K562 (cell line): Measurements from ENCODE around the gene PVALEF. TPM values are rescaled to one million over a fixed set of nuclear protein-coding genes. Genes with fewer than 3 reads are reported as not detected.

Experiments
- ATAC-seq: fragments of 200-7000 bp; cut with Tn5 transposase; 3 replicates; pipeline ENCODE4 v1.9.1; 2020; ENCODE audit warnings: moderate library complexity
- BruUV-seq: library from RNA; stranded (reverse); fragments of 400-500 nt; replicated peaks from 2 replicates; lab custom pipeline; 2021; lab: Mats Ljungman, UMichigan
- CTCF ChIA-PET: fragments of 300-600 bp; formaldehyde crosslinking; extraction: SDS; loops from one replicate; lab custom pipeline; 2021; ENCODE audit warnings: low intra/inter-chr PET ratio; lab: Yijun Ruan, JAX
- POLR2A ChIA-PET: fragments of 300-600, 350-650 bp; sonication (Branson Sonifier 250); formaldehyde crosslinking; extraction: SDS; loops from one replicate; lab custom pipeline; 2021; ENCODE audit warnings: antibody characterized with exemption, inconsistent platforms; lab: Yijun Ruan, JAX
- DNase-seq, 4 experiments: peaks; one replicate each; pipeline versions ENCODE4 v3.0.0 to v3.0.0-alpha.2; 2011 to 2018; ENCODE audit warnings: low spot score in 3 of 4, mixed read lengths in 3 of 4; ENCODE audit errors: extremely low read depth in 1 of 4
- FAIRE-seq: peaks from 2 replicates; lab custom pipeline; 2011; peaks lifted over from hg19 to GRCh38; lab: Jason Lieb, UNC
- H2AFZ ChIP-seq: 2 replicates; pipeline ENCODE4 v1.6.0; 2011; ENCODE audit warnings: low read depth, low read length, control low read depth, inconsistent platforms
- H3K27ac ChIP-seq: fragments of 200-600 bp; 3 replicates; pipeline ENCODE4 v1.8.0; 2011; ENCODE audit warnings: low read depth, mild to moderate bottlenecking, control low read depth, inconsistent platforms, low read length, moderate library complexity, mixed read lengths; ENCODE audit errors: extremely low read depth
- H3K27me3 ChIP-seq, 2 experiments: fragments of 300-600 bp in 1 of 2; 2 replicates in 1 of 2; 3 replicates in 1 of 2; pipeline versions ENCODE4 v1.6.0 to v1.8.0; 2011; ENCODE audit warnings: inconsistent platforms in 2 of 2, low read length in 2 of 2, mild to moderate bottlenecking in 1 of 2, mixed read lengths in 1 of 2, moderate library complexity in 1 of 2; ENCODE audit not compliant: control insufficient read depth in 2 of 2, insufficient read depth in 2 of 2
- H3K36me3 ChIP-seq: fragments of 300-600 bp; 3 replicates; pipeline ENCODE4 v1.8.0; 2011; ENCODE audit warnings: mild to moderate bottlenecking, low read length, inconsistent platforms; ENCODE audit not compliant: control insufficient read depth, insufficient read depth
- H3K4me1 ChIP-seq, 2 experiments: fragments of 200-600 bp in 1 of 2; replicated peaks in 1 of 2; 2 replicates in 1 of 2; 3 replicates in 1 of 2; pipeline versions ENCODE4 v1.5.1 to v1.8.0; 2011; ENCODE audit warnings: inconsistent platforms in 2 of 2, low read length in 2 of 2, mild to moderate bottlenecking in 1 of 2, mixed read lengths in 1 of 2, moderate library complexity in 1 of 2; ENCODE audit not compliant: control insufficient read depth in 2 of 2, insufficient read depth in 2 of 2
- H3K4me2 ChIP-seq: 2 replicates; pipeline ENCODE4 v1.6.1; 2011; ENCODE audit warnings: low read length, control low read depth, inconsistent platforms, mixed read lengths; ENCODE audit not compliant: insufficient read depth
- H3K4me3 ChIP-seq: fragments of 200-600 bp; sonication (generic), shearing (Covaris generic); 2 replicates; pipeline ENCODE4 v1.5.1; 2016; ENCODE audit warnings: control low read depth, inconsistent platforms
- H3K79me2 ChIP-seq: fragments of 200-600 bp; 3 replicates; pipeline ENCODE4 v1.8.0; 2011; ENCODE audit warnings: low read length, inconsistent platforms; ENCODE audit not compliant: control insufficient read depth, insufficient read depth
- H3K9ac ChIP-seq, 2 experiments: 2 replicates each; pipeline versions ENCODE4 v1.6.0 to v1.6.1; 2011; ENCODE audit warnings: low read depth in 2 of 2, low read length in 2 of 2, control low read depth in 1 of 2, inconsistent platforms in 1 of 2, mild to moderate bottlenecking in 1 of 2, mixed read lengths in 1 of 2; ENCODE audit not compliant: insufficient read depth in 1 of 2
- H3K9me1 ChIP-seq: one replicate; pipeline ENCODE4 v1.6.0; 2011; ENCODE audit warnings: inconsistent platforms, mild to moderate bottlenecking, low read length, moderate library complexity; ENCODE audit not compliant: control insufficient read depth, insufficient read depth
- H3K9me3 ChIP-seq: replicated peaks from 2 replicates; pipeline ENCODE4 v1.5.1; 2011; ENCODE audit warnings: low read depth, low read length, inconsistent platforms; ENCODE audit not compliant: control insufficient read depth, insufficient read depth
- H4K20me1 ChIP-seq: replicated peaks from 2 replicates; pipeline ENCODE4 v1.6.1; 2011; ENCODE audit warnings: low read length, inconsistent platforms, mixed read lengths; ENCODE audit not compliant: control insufficient read depth, insufficient read depth
- E2F3 ChIP-seq: fragments of 250-450 bp; sonication (Bioruptor Pico); IDR thresholded peaks from 2 replicates; pipeline ENCODE4 v1.4.0; 2020; ENCODE audit warnings: mild to moderate bottlenecking
- FOXP1 ChIP-seq: sonication (generic); formaldehyde crosslinking; IDR thresholded peaks from 2 replicates; pipeline ENCODE4 v1.8.0; 2022; ENCODE audit warnings: mild to moderate bottlenecking, missing genetic modification reagents
- GABPB2 ChIP-seq: fragments of 250-450 bp; sonication (Bioruptor Pico); conservative IDR thresholded peaks from 2 replicates; pipeline ENCODE4 v1.5.1; 2021; ENCODE audit warnings: mild to moderate bottlenecking
- GTF2A2 ChIP-seq: IDR thresholded peaks from 2 replicates; pipeline ENCODE4 v1.6.1; 2016; ENCODE audit warnings: mild to moderate bottlenecking, missing genetic modification characterization, missing compliant biosample characterization
- HNRNPH1 ChIP-seq: fragments of 200-400 bp; formaldehyde crosslinking; optimal IDR thresholded peaks from 2 replicates; pipeline ENCODE3; 2017; ENCODE audit warnings: low read depth, mild to moderate bottlenecking, low read length, moderate library complexity
- KLF16 ChIP-seq: IDR thresholded peaks from 2 replicates; pipeline ENCODE4 v1.6.1; 2016; ENCODE audit warnings: antibody characterized with exemption
- NFE2L1 ChIP-seq: fragments of 450-650 bp; IDR thresholded peaks from 2 replicates; pipeline ENCODE4 v1.6.1; 2016; ENCODE audit warnings: missing genetic modification characterization, low read depth, mild to moderate bottlenecking, missing compliant biosample characterization, moderate library complexity, borderline replicate concordance
- PCBP1 ChIP-seq: fragments of 200-400 bp; formaldehyde crosslinking; IDR thresholded peaks from 2 replicates; pipeline ENCODE4 v1.6.1; 2018; ENCODE audit warnings: mild to moderate bottlenecking, low read depth, low read length; ENCODE audit not compliant: poor library complexity, severe bottlenecking
- POLR2B ChIP-seq: fragments of 450-650 bp; IDR thresholded peaks from 2 replicates; pipeline ENCODE4 v1.6.1; 2018; ENCODE audit warnings: low read depth; ENCODE audit not compliant: partially characterized antibody
- RBM17 ChIP-seq: fragments of 200-400 bp; formaldehyde crosslinking; IDR thresholded peaks from 2 replicates; pipeline ENCODE4 v1.6.1; 2017; ENCODE audit warnings: low read depth, mild to moderate bottlenecking, low read length, borderline replicate concordance
- ZNF76 ChIP-seq: fragments of 250-450 bp; sonication (Bioruptor Pico); IDR thresholded peaks from 2 replicates; pipeline ENCODE4 v1.4.0; 2020; ENCODE audit warnings: mild to moderate bottlenecking, moderate library complexity, borderline replicate concordance
- ZNF780A ChIP-seq: fragments of 250-450 bp; sonication (Bioruptor Pico); IDR thresholded peaks from 2 replicates; pipeline ENCODE4 v1.5.0; 2021; ENCODE audit warnings: mild to moderate bottlenecking
- WGBS: fragments of 100-300 bp; shearing (Covaris generic); methylation state at CpG from one replicate; pipeline ENCODE4 v1.1.6; 2016; ENCODE audit warnings: low coverage, mixed read lengths; ENCODE audit not compliant: insufficient coverage; ENCODE audit errors: missing lambda C conversion rate; 5-methylcytosine and 5-hydroxymethylcytosine counted together
- in situ Hi-C: fragments of 300-500 bp; cut with MboI; formaldehyde crosslinking; loops from 4 replicates; pipeline ENCODE4 v1.15.0; 2018; ENCODE audit warnings: inconsistent platforms, mixed read lengths
- intact Hi-C: fragments of 100-400 bp; cut with micrococcal nuclease; formaldehyde crosslinking; loops from 2 replicates; pipeline ENCODE4 v1.14.2; 2022
- polyA plus RNA-seq, 8 experiments: library from polyadenylated mRNA; depleted of rRNA in 4 of 8; stranded (reverse) in 5 of 8; unstranded in 3 of 8; fragments of >200 nt; fragmentation: Nextera tagmentation in 2 of 8; fragmentation: Illumina TruSeq in 1 of 8; extraction: Ambion mirVana in 2 of 8; extraction: Trizol in 1 of 8; gene quantifications; 2 replicates each; pipeline versions ENCODE4 v1.2.1 to v1.2.3, GENCODE V29; 2011 to 2014; ENCODE audit warnings: inconsistent platforms in 1 of 8, missing spikeins in 1 of 8
- total RNA-seq, 7 experiments: library from RNA; depleted of rRNA in 6 of 7; stranded (reverse); fragments of >200 nt in 6 of 7; fragmentation: Illumina TruSeq in 2 of 7; extraction: Trizol in 2 of 7; gene quantifications; 2 replicates each; pipeline versions ENCODE4 v1.2.1 to v1.2.3, GENCODE V29; 2011 to 2021; ENCODE audit warnings: low replicate concordance in 1 of 7
- TF ChIP-seq, protein P1 (sequence below), 2 experiments: fragments of 200-800 bp in 1 of 2; sonication (Bioruptor generic) in 1 of 2; sonication (generic) in 1 of 2; formaldehyde crosslinking in 1 of 2; IDR thresholded peaks in 1 of 2; conservative IDR thresholded peaks in 1 of 2; 2 replicates each; pipeline versions ENCODE4 v1.5.0 to v1.6.1; 2016 to 2020; ENCODE audit warnings: missing compliant biosample characterization in 1 of 2, missing genetic modification characterization in 1 of 2, missing genetic modification reagents in 1 of 2
- TF ChIP-seq, protein P2 (sequence below), 2 experiments: fragments of 450-650 bp in 1 of 2; IDR thresholded peaks; 2 replicates each; pipeline ENCODE4 v1.6.1; 2011 to 2017; ENCODE audit warnings: low read depth in 2 of 2, antibody characterized with exemption in 1 of 2, borderline replicate concordance in 1 of 2, low read length in 1 of 2, mild to moderate bottlenecking in 1 of 2, mixed read lengths in 1 of 2; ENCODE audit not compliant: control insufficient read depth in 1 of 2
- TF ChIP-seq, protein P3 (sequence below): fragments of 250-450 bp; sonication (Bioruptor Pico); IDR thresholded peaks from 2 replicates; pipeline ENCODE4 v1.5.0; 2022; ENCODE audit warnings: mild to moderate bottlenecking

The PVALEF gene
- total and polyA plus RNA-seq, 9 of the 15 experiments (the other 6 are each of a cell fraction or from before 2014, with no cell fraction given), result not detected

DNA sequence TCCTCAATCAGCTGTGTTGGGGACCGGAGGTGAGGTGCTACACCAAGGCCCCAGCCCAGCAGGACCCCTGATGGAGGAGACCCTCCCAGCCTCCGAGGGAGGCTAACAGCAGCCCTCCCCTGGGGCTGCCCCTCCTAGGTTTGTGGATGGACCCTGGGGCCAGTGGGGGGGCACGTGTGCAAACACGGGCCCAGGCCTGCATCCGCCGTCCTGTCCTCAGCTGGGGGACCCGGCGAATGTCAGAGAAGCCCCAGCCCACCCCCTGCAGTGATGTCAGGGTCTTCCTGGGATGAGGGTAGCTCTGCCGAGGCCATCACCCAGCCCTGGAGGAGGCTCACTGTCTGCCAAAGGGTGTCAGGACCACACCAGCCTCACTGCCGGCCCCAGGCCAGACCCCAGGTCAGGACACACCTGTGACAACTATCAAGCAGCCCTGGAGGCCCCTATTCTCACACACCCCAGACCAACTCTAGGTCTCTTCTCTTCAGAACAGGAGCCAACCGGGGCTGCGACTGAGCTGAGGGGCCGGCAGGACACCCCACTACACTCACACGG lies 30.7 kb downstream of the PVALEF start:
- WGBS, result 85% methylated on average over 10 of the region's 14 CpGs
- Histone ChIP-seq H3K27me3 (no peaks in the 10 kb centered on the region), H3K79me2 (no peaks in the 10 kb centered on the region), H3K9me3 (no peaks in the 10 kb centered on the region), H4K20me1 (no peaks in the 10 kb centered on the region), H3K9ac (peak overlapping the region in 1 of 2 experiments; percentile 26; a peak in 1 of 4 replicates), H3K27ac (no peak overlapping the region), H3K4me2 (no peak overlapping the region), H3K36me3 (peaks cover 4% of the 10 kb centered on the region; the same call in 2 of the 3 replicates), H2AFZ (no peak overlapping the region), H3K4me1 (peaks cover 13 to 63% of the 10 kb centered on the region in 2 experiments), H3K4me3 (no peak overlapping the region), H3K9me1 (peaks cover 3% of the 10 kb centered on the region)
- ChIA-PET CTCF (no interaction called here), POLR2A (interaction anchor here (1.3 to 1.9 kb wide), 2 partner anchors 9 to 11 kb away, joined by 5 to 6 read pairs; no protein-coding TSS in a partner anchor)
- ATAC-seq, result no peak
- intact Hi-C loops, result no loop called here
- in situ Hi-C loops, result no loop called here
- no peak for DNase-seq
- no TSS peak for BruUV-seq
- no peak for FAIRE-seq
- no peak for TF ChIP-seq GTF2A2 (tag)
- TF ChIP-seq NFE2L1 (tag), result no peak
- TF ChIP-seq ZNF780A (CRISPR knock-in tag), result no peak
- no peak for TF ChIP-seq HNRNPH1
- TF ChIP-seq ZNF76 (CRISPR knock-in tag), result no peak
- TF ChIP-seq, protein P1, sequence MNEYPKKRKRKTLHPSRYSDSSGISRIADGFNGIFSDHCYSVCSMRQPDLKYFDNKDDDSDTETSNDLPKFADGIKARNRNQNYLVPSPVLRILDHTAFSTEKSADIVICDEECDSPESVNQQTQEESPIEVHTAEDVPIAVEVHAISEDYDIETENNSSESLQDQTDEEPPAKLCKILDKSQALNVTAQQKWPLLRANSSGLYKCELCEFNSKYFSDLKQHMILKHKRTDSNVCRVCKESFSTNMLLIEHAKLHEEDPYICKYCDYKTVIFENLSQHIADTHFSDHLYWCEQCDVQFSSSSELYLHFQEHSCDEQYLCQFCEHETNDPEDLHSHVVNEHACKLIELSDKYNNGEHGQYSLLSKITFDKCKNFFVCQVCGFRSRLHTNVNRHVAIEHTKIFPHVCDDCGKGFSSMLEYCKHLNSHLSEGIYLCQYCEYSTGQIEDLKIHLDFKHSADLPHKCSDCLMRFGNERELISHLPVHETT (CRISPR knock-in tag; conservative IDR thresholded peaks at IDR 0.05 in 1 of 2, IDR thresholded peaks at IDR 0.05 in 1 of 2), result no peak
- TF ChIP-seq, protein P2, sequence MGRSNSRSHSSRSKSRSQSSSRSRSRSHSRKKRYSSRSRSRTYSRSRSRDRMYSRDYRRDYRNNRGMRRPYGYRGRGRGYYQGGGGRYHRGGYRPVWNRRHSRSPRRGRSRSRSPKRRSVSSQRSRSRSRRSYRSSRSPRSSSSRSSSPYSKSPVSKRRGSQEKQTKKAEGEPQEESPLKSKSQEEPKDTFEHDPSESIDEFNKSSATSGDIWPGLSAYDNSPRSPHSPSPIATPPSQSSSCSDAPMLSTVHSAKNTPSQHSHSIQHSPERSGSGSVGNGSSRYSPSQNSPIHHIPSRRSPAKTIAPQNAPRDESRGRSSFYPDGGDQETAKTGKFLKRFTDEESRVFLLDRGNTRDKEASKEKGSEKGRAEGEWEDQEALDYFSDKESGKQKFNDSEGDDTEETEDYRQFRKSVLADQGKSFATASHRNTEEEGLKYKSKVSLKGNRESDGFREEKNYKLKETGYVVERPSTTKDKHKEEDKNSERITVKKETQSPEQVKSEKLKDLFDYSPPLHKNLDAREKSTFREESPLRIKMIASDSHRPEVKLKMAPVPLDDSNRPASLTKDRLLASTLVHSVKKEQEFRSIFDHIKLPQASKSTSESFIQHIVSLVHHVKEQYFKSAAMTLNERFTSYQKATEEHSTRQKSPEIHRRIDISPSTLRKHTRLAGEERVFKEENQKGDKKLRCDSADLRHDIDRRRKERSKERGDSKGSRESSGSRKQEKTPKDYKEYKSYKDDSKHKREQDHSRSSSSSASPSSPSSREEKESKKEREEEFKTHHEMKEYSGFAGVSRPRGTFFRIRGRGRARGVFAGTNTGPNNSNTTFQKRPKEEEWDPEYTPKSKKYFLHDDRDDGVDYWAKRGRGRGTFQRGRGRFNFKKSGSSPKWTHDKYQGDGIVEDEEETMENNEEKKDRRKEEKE (IDR thresholded peaks at IDR 0.05; ENCODE audit: borderline replicate concordance in 1 of 2, control insufficient read depth in 1 of 2, low read depth in 2 of 2, low read length in 1 of 2), result no peak
- TF ChIP-seq KLF16, result no peak
- TF ChIP-seq POLR2B, result no peak
- no peak for TF ChIP-seq RBM17
- no peak for TF ChIP-seq FOXP1 (CRISPR knock-in tag)
- TF ChIP-seq, protein P3, sequence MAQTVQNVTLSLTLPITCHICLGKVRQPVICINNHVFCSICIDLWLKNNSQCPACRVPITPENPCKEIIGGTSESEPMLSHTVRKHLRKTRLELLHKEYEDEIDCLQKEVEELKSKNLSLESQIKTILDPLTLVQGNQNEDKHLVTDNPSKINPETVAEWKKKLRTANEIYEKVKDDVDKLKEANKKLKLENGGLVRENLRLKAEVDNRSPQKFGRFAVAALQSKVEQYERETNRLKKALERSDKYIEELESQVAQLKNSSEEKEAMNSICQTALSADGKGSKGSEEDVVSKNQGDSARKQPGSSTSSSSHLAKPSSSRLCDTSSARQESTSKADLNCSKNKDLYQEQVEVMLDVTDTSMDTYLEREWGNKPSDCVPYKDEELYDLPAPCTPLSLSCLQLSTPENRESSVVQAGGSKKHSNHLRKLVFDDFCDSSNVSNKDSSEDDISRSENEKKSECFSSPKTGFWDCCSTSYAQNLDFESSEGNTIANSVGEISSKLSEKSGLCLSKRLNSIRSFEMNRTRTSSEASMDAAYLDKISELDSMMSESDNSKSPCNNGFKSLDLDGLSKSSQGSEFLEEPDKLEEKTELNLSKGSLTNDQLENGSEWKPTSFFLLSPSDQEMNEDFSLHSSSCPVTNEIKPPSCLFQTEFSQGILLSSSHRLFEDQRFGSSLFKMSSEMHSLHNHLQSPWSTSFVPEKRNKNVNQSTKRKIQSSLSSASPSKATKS (CRISPR knock-in tag), result no peak
- TF ChIP-seq E2F3, result no peak
- TF ChIP-seq PCBP1, result no peak
- no peak for TF ChIP-seq GABPB2
